Erythroblast (primary cell): ENCODE data around the gene UNC5A.

ENCODE experiments used
- GATA1 ChIP-seq: IDR thresholded peaks from 2 replicates; pipeline ENCODE4 v1.6.1; 2011; ENCODE audit warnings: low read depth, mild to moderate bottlenecking, control low read depth, low read length, moderate library complexity
- POLR2A ChIP-seq: IDR thresholded peaks from 2 replicates; pipeline ENCODE4 v1.6.1; 2011; ENCODE audit warnings: mild to moderate bottlenecking, low read length

GRCh38 chr5:176865964-176866363 lies 55.6 kb downstream of the UNC5A start:
- TF ChIP-seq POLR2A (no peak), GATA1 (no peak)
